K562 (cell line): ENCODE data around the gene SIK3. TPM values are rescaled to one million over a fixed set of nuclear protein-coding genes. Genes with fewer than 3 reads are reported as not detected.

ENCODE experiments used
- ATAC-seq: fragments of 200-7000 bp; cut with Tn5 transposase; 3 replicates; pipeline ENCODE4 v1.9.1; 2020; ENCODE audit warnings: moderate library complexity
- BruUV-seq: library from RNA; stranded (reverse); fragments of 400-500 nt; replicated peaks from 2 replicates; lab custom pipeline; 2021; lab: Mats Ljungman, UMichigan
- CTCF ChIA-PET: fragments of 300-600 bp; formaldehyde crosslinking; extraction: SDS; loops from one replicate; lab custom pipeline; 2021; ENCODE audit warnings: low intra/inter-chr PET ratio; lab: Yijun Ruan, JAX
- POLR2A ChIA-PET: fragments of 300-600, 350-650 bp; sonication (Branson Sonifier 250); formaldehyde crosslinking; extraction: SDS; loops from one replicate; lab custom pipeline; 2021; ENCODE audit warnings: antibody characterized with exemption, inconsistent platforms; lab: Yijun Ruan, JAX
- DNase-seq, 4 experiments: peaks; one replicate each; pipeline versions ENCODE4 v3.0.0 to v3.0.0-alpha.2; 2011 to 2018; ENCODE audit warnings: low spot score in 3 of 4, mixed read lengths in 3 of 4; ENCODE audit errors: extremely low read depth in 1 of 4
- FAIRE-seq: peaks from 2 replicates; lab custom pipeline; 2011; peaks lifted over from hg19 to GRCh38; lab: Jason Lieb, UNC
- H2AFZ ChIP-seq: 2 replicates; pipeline ENCODE4 v1.6.0; 2011; ENCODE audit warnings: low read depth, low read length, control low read depth, inconsistent platforms
- H3K27ac ChIP-seq: fragments of 200-600 bp; 3 replicates; pipeline ENCODE4 v1.8.0; 2011; ENCODE audit warnings: low read depth, mild to moderate bottlenecking, control low read depth, inconsistent platforms, low read length, moderate library complexity, mixed read lengths; ENCODE audit errors: extremely low read depth
- H3K27me3 ChIP-seq, 2 experiments: fragments of 300-600 bp in 1 of 2; 2 replicates in 1 of 2; 3 replicates in 1 of 2; pipeline versions ENCODE4 v1.6.0 to v1.8.0; 2011; ENCODE audit warnings: inconsistent platforms in 2 of 2, low read length in 2 of 2, mild to moderate bottlenecking in 1 of 2, mixed read lengths in 1 of 2, moderate library complexity in 1 of 2; ENCODE audit not compliant: control insufficient read depth in 2 of 2, insufficient read depth in 2 of 2
- H3K36me3 ChIP-seq: fragments of 300-600 bp; 3 replicates; pipeline ENCODE4 v1.8.0; 2011; ENCODE audit warnings: mild to moderate bottlenecking, low read length, inconsistent platforms; ENCODE audit not compliant: control insufficient read depth, insufficient read depth
- H3K4me1 ChIP-seq, 2 experiments: fragments of 200-600 bp in 1 of 2; replicated peaks in 1 of 2; 2 replicates in 1 of 2; 3 replicates in 1 of 2; pipeline versions ENCODE4 v1.5.1 to v1.8.0; 2011; ENCODE audit warnings: inconsistent platforms in 2 of 2, low read length in 2 of 2, mild to moderate bottlenecking in 1 of 2, mixed read lengths in 1 of 2, moderate library complexity in 1 of 2; ENCODE audit not compliant: control insufficient read depth in 2 of 2, insufficient read depth in 2 of 2
- H3K4me2 ChIP-seq: 2 replicates; pipeline ENCODE4 v1.6.1; 2011; ENCODE audit warnings: low read length, control low read depth, inconsistent platforms, mixed read lengths; ENCODE audit not compliant: insufficient read depth
- H3K4me3 ChIP-seq: fragments of 200-600 bp; sonication (generic), shearing (Covaris generic); 2 replicates; pipeline ENCODE4 v1.5.1; 2016; ENCODE audit warnings: control low read depth, inconsistent platforms
- H3K79me2 ChIP-seq: fragments of 200-600 bp; 3 replicates; pipeline ENCODE4 v1.8.0; 2011; ENCODE audit warnings: low read length, inconsistent platforms; ENCODE audit not compliant: control insufficient read depth, insufficient read depth
- H3K9ac ChIP-seq, 2 experiments: 2 replicates each; pipeline versions ENCODE4 v1.6.0 to v1.6.1; 2011; ENCODE audit warnings: low read depth in 2 of 2, low read length in 2 of 2, control low read depth in 1 of 2, inconsistent platforms in 1 of 2, mild to moderate bottlenecking in 1 of 2, mixed read lengths in 1 of 2; ENCODE audit not compliant: insufficient read depth in 1 of 2
- H3K9me1 ChIP-seq: one replicate; pipeline ENCODE4 v1.6.0; 2011; ENCODE audit warnings: inconsistent platforms, mild to moderate bottlenecking, low read length, moderate library complexity; ENCODE audit not compliant: control insufficient read depth, insufficient read depth
- H3K9me3 ChIP-seq: replicated peaks from 2 replicates; pipeline ENCODE4 v1.5.1; 2011; ENCODE audit warnings: low read depth, low read length, inconsistent platforms; ENCODE audit not compliant: control insufficient read depth, insufficient read depth
- H4K20me1 ChIP-seq: replicated peaks from 2 replicates; pipeline ENCODE4 v1.6.1; 2011; ENCODE audit warnings: low read length, inconsistent platforms, mixed read lengths; ENCODE audit not compliant: control insufficient read depth, insufficient read depth
- ARNT ChIP-seq, 2 experiments: fragments of 450-650 bp; IDR thresholded peaks; 2 replicates each; pipeline ENCODE4 v1.6.1; 2016; ENCODE audit warnings: mild to moderate bottlenecking in 1 of 2
- BCL6 ChIP-seq: fragments of 250-450 bp; sonication (Bioruptor Pico); IDR thresholded peaks from 2 replicates; pipeline ENCODE4 v1.4.0; 2020
- KDM1A ChIP-seq, 2 experiments: fragments of 450-650 bp; IDR thresholded peaks; 2 replicates each; pipeline ENCODE4 v1.6.1; 2016; ENCODE audit warnings: mild to moderate bottlenecking in 2 of 2
- MAFF ChIP-seq: IDR thresholded peaks from 2 replicates; pipeline ENCODE4 v1.6.1; 2012; ENCODE audit warnings: low read length, improper control_type of control experiment
- MEIS2 ChIP-seq: fragments of 450-650 bp; IDR thresholded peaks from 2 replicates; pipeline ENCODE4 v1.6.1; 2014; ENCODE audit warnings: mild to moderate bottlenecking; ENCODE audit not compliant: partially characterized antibody
- RFX5 ChIP-seq: IDR thresholded peaks from 2 replicates; pipeline ENCODE4 v1.6.1; 2011; ENCODE audit warnings: low read depth, mild to moderate bottlenecking, improper control_type of control experiment, low read length
- XRCC3 ChIP-seq: fragments of 450-650 bp; IDR thresholded peaks from 2 replicates; pipeline ENCODE4 v1.6.1; 2017; ENCODE audit warnings: mild to moderate bottlenecking, moderate library complexity
- ZBTB26 ChIP-seq: fragments of 450-650 bp; formaldehyde crosslinking; IDR thresholded peaks from 2 replicates; pipeline ENCODE4 v1.4.0; 2022; ENCODE audit warnings: missing genetic modification characterization
- ZNF695 ChIP-seq: fragments of 450-650 bp; formaldehyde crosslinking; IDR thresholded peaks from 2 replicates; pipeline ENCODE4 v1.4.0; 2020; ENCODE audit warnings: mild to moderate bottlenecking, moderate library complexity
- WGBS: fragments of 100-300 bp; shearing (Covaris generic); methylation state at CpG from one replicate; pipeline ENCODE4 v1.1.6; 2016; ENCODE audit warnings: low coverage, mixed read lengths; ENCODE audit not compliant: insufficient coverage; ENCODE audit errors: missing lambda C conversion rate; 5-methylcytosine and 5-hydroxymethylcytosine counted together
- in situ Hi-C: fragments of 300-500 bp; cut with MboI; formaldehyde crosslinking; loops from 4 replicates; pipeline ENCODE4 v1.15.0; 2018; ENCODE audit warnings: inconsistent platforms, mixed read lengths
- intact Hi-C: fragments of 100-400 bp; cut with micrococcal nuclease; formaldehyde crosslinking; loops from 2 replicates; pipeline ENCODE4 v1.14.2; 2022
- polyA plus RNA-seq, 8 experiments: library from polyadenylated mRNA; depleted of rRNA in 4 of 8; stranded (reverse) in 5 of 8; unstranded in 3 of 8; fragments of >200 nt; fragmentation: Nextera tagmentation in 2 of 8; fragmentation: Illumina TruSeq in 1 of 8; extraction: Ambion mirVana in 2 of 8; extraction: Trizol in 1 of 8; gene quantifications; 2 replicates each; pipeline versions ENCODE4 v1.2.1 to v1.2.3, GENCODE V29; 2011 to 2014; ENCODE audit warnings: inconsistent platforms in 1 of 8, missing spikeins in 1 of 8
- total RNA-seq, 7 experiments: library from RNA; depleted of rRNA in 6 of 7; stranded (reverse); fragments of >200 nt in 6 of 7; fragmentation: Illumina TruSeq in 2 of 7; extraction: Trizol in 2 of 7; gene quantifications; 2 replicates each; pipeline versions ENCODE4 v1.2.1 to v1.2.3, GENCODE V29; 2011 to 2021; ENCODE audit warnings: low replicate concordance in 1 of 7
- TF ChIP-seq, protein P1 (sequence below): fragments of 250-450 bp; sonication (Bioruptor Pico); IDR thresholded peaks from 2 replicates; pipeline ENCODE4 v1.5.0; 2021; ENCODE audit warnings: mild to moderate bottlenecking, borderline replicate concordance
- TF ChIP-seq, protein P2 (sequence below), 2 experiments: fragments of 450-650 bp in 1 of 2; sonication (generic) in 1 of 2; formaldehyde crosslinking in 1 of 2; IDR thresholded peaks; 2 replicates each; pipeline versions ENCODE4 v1.7.1 to v1.9.0; 2016 to 2022; ENCODE audit warnings: inconsistent platforms in 1 of 2, mild to moderate bottlenecking in 1 of 2, missing genetic modification reagents in 1 of 2

The SIK3 gene
- total and polyA plus RNA-seq, 9 of the 15 experiments (the other 6 are each of a cell fraction or from before 2014, with no cell fraction given): 1.6 to 21.6 (median 8.0) TPM

DNA sequence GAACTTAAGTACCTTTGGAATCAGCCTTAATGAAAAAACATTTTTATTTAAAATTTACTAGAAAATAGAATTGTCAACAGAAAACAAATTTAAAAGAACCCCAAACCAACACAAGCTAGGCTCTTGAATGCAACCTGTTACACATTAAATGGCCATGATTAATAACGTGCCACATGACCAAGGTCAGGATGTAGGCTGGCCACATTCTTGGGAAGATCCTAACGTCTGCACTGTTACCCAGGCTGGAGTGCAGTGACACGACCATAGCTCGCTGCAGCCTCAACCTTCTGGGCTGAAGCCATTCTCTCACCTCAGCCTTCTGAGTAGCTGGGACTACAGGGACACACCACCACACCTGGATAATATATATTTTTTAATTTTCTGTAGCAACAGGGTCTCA, 134.4 kb downstream of the SIK3 start:
- no peak overlapping the region for H3K4me2 ChIP-seq
- H3K27me3 ChIP-seq: no peaks in the 10 kb centered on the region
- FAIRE-seq: no peak
- no peak overlapping the region for H3K9ac ChIP-seq
- no TSS peak for BruUV-seq
- no peaks in the 10 kb centered on the region for H3K9me3 ChIP-seq
- H3K79me2 ChIP-seq: peaks cover 12% of the 10 kb centered on the region
- H3K4me1 ChIP-seq: no peaks in the 10 kb centered on the region; a peak in 1 of 5 replicates
- H4K20me1 ChIP-seq: peaks cover 4% of the 10 kb centered on the region; the same call in 1 of the 2 replicates
- in situ Hi-C loops (no loop called here), intact Hi-C loops (no loop called here)
- no peaks in the 10 kb centered on the region for H3K36me3 ChIP-seq
- H2AFZ ChIP-seq: no peak overlapping the region
- no peak; the same call in 2 of the 3 replicates for ATAC-seq
- no peak overlapping the region for H3K4me3 ChIP-seq
- no peak for DNase-seq
- CTCF ChIA-PET: no interaction called here
- POLR2A ChIA-PET: interaction anchor here (1.3 to 1.4 kb wide), 2 partner anchors 8 to 10 kb away, joined by 4 to 5 read pairs; no protein-coding TSS in a partner anchor
- 61% methylated on average over 4 of the region's 4 CpGs for WGBS
- no peaks in the 10 kb centered on the region for H3K9me1 ChIP-seq
- no peak overlapping the region for H3K27ac ChIP-seq
- TF ChIP-seq ARNT (IDR thresholded peaks at IDR 0.05) (no peak), MEIS2 (no peak), KDM1A (IDR thresholded peaks at IDR 0.05) (no peak), MAFF (no peak), BCL6 (CRISPR knock-in tag) (no peak), RFX5 (no peak), XRCC3 (no peak), ZNF695 (CRISPR knock-in tag) (no peak), ZBTB26 (CRISPR knock-in tag) (no peak)
- TF ChIP-seq, protein P1, sequence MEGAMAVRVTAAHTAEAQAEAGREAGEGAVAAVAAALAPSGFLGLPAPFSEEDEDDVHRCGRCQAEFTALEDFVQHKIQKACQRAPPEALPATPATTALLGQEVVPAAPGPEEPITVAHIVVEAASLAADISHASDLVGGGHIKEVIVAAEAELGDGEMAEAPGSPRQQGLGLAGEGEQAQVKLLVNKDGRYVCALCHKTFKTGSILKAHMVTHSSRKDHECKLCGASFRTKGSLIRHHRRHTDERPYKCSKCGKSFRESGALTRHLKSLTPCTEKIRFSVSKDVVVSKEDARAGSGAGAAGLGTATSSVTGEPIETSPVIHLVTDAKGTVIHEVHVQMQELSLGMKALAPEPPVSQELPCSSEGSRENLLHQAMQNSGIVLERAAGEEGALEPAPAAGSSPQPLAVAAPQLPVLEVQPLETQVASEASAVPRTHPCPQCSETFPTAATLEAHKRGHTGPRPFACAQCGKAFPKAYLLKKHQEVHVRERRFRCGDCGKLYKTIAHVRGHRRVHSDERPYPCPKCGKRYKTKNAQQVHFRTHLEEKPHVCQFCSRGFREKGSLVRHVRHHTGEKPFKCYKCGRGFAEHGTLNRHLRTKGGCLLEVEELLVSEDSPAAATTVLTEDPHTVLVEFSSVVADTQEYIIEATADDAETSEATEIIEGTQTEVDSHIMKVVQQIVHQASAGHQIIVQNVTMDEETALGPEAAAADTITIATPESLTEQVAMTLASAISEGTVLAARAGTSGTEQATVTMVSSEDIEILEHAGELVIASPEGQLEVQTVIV (CRISPR knock-in tag): no peak
- TF ChIP-seq, protein P2, sequence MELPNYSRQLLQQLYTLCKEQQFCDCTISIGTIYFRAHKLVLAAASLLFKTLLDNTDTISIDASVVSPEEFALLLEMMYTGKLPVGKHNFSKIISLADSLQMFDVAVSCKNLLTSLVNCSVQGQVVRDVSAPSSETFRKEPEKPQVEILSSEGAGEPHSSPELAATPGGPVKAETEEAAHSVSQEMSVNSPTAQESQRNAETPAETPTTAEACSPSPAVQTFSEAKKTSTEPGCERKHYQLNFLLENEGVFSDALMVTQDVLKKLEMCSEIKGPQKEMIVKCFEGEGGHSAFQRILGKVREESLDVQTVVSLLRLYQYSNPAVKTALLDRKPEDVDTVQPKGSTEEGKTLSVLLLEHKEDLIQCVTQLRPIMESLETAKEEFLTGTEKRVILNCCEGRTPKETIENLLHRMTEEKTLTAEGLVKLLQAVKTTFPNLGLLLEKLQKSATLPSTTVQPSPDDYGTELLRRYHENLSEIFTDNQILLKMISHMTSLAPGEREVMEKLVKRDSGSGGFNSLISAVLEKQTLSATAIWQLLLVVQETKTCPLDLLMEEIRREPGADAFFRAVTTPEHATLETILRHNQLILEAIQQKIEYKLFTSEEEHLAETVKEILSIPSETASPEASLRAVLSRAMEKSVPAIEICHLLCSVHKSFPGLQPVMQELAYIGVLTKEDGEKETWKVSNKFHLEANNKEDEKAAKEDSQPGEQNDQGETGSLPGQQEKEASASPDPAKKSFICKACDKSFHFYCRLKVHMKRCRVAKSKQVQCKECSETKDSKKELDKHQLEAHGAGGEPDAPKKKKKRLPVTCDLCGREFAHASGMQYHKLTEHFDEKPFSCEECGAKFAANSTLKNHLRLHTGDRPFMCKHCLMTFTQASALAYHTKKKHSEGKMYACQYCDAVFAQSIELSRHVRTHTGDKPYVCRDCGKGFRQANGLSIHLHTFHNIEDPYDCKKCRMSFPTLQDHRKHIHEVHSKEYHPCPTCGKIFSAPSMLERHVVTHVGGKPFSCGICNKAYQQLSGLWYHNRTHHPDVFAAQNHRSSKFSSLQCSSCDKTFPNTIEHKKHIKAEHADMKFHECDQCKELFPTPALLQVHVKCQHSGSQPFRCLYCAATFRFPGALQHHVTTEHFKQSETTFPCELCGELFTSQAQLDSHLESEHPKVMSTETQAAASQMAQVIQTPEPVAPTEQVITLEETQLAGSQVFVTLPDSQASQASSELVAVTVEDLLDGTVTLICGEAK (IDR thresholded peaks at IDR 0.05): no peak
- TF ChIP-seq, protein P2 (CRISPR knock-in tag; IDR thresholded peaks at IDR 0.05): no peak
